ENCODE results near the gene DEFB114. TPM values are rescaled to one million over a fixed set of nuclear protein-coding genes. Genes with fewer than 3 reads are reported as not detected.

Gene DEFB114
- total and polyA plus RNA-seq, 4 donors = not detected

- WGBS, 2 donors = 83 to 86% methylated on average over 4 of the region's 4 CpGs
- Histone ChIP-seq H3K9me3 (ENCODE audit: control insufficient read depth, low read length) (no peaks in the 10 kb centered on the region), H3K27me3 (ENCODE audit: control insufficient read depth in 1 of 2, insufficient read depth in 2 of 2, low read length in 1 of 2) (no peaks in the 10 kb centered on the region), H3K4me1 (ENCODE audit: control insufficient read depth in 1 of 2, insufficient read depth in 2 of 2, low read length in 2 of 2) (no peaks in the 10 kb centered on the region), H3K27ac (ENCODE audit: low read depth in 1 of 2, low read length in 2 of 2) (no peak overlapping the region), H3K4me3 (ENCODE audit: low read length in 2 of 2) (no peak overlapping the region), H3K36me3 (ENCODE audit: control insufficient read depth in 1 of 2, insufficient read depth in 2 of 2, low read length in 1 of 2) (no peaks in the 10 kb centered on the region)
- DNase-seq = no peak
- intact Hi-C loops (cut with DNase I) = no loop called here
- no peak for ATAC-seq (ENCODE audit: low FRiP score)
Measured at GRCh38 chr6:49979584-49979983, 15.6 kb upstream of the DEFB114 start.

- H3K36me3 ChIP-seq (ENCODE audit: control insufficient read depth in 1 of 2, insufficient read depth in 2 of 2, low read length in 1 of 2) = no peaks in the 10 kb centered on the region
- ATAC-seq (ENCODE audit: low FRiP score) = no peak
- H3K4me1 ChIP-seq (ENCODE audit: control insufficient read depth in 1 of 2, insufficient read depth in 2 of 2, low read length in 2 of 2) = no peaks in the 10 kb centered on the region
- intact Hi-C loops (cut with DNase I) = no loop called here
- no peaks in the 10 kb centered on the region for H3K9me3 ChIP-seq (ENCODE audit: control insufficient read depth, low read length)
- 48 to 50% methylated on average over 3 of the region's 3 CpGs for WGBS, 2 donors
- H3K27me3 ChIP-seq (ENCODE audit: control insufficient read depth in 1 of 2, insufficient read depth in 2 of 2, low read length in 1 of 2) = no peaks in the 10 kb centered on the region
- H3K4me3 ChIP-seq (ENCODE audit: low read length in 2 of 2) = peak overlapping the region in 1 of 2 donors; percentile 26
- DNase-seq = no peak
- no peak overlapping the region for H3K27ac ChIP-seq (ENCODE audit: low read depth in 1 of 2, low read length in 2 of 2)
Measured at GRCh38 chr6:49978332-49979226, 14.6 kb upstream of the DEFB114 start.

GRCh38 chr6:49969605-49970004 is 5.6 kb upstream of the DEFB114 start, which contains the start of gene DEFB113:
Gene DEFB113, minus strand, starts transcription at chr6:49969625. Its CDS starts 0 bp downstream, at chr6:49969625.
- Histone ChIP-seq H3K9me3 (ENCODE audit: control insufficient read depth, low read length) (no peaks in the 10 kb centered on the region), H3K36me3 (ENCODE audit: control insufficient read depth in 1 of 2, insufficient read depth in 2 of 2, low read length in 1 of 2) (no peaks in the 10 kb centered on the region), H3K27ac (ENCODE audit: low read depth in 1 of 2, low read length in 2 of 2) (no peak within 1 kb of the TSS), H3K4me1 (ENCODE audit: control insufficient read depth in 1 of 2, insufficient read depth in 2 of 2, low read length in 2 of 2) (no peaks in the 10 kb centered on the region), H3K27me3 (ENCODE audit: control insufficient read depth in 1 of 2, insufficient read depth in 2 of 2, low read length in 1 of 2) (no peaks in the 10 kb centered on the region), H3K4me3 (ENCODE audit: low read length in 2 of 2) (no peak within 1 kb of the TSS)
- intact Hi-C loops (cut with DNase I) = no loop called here
- WGBS, 2 donors = 44 to 46% methylated on average over 2 of the region's 2 CpGs
- no peak for DNase-seq
- ATAC-seq (ENCODE audit: low FRiP score) = no peak

GRCh38 chr6:49966823-49967222 is 2.9 kb upstream of the DEFB114 start:
- ATAC-seq (ENCODE audit: low FRiP score) (no peak), DNase-seq (no peak)
- H3K36me3 ChIP-seq (ENCODE audit: control insufficient read depth in 1 of 2, insufficient read depth in 2 of 2, low read length in 1 of 2) = no peaks in the 10 kb centered on the region
- H3K27ac ChIP-seq (ENCODE audit: low read depth in 1 of 2, low read length in 2 of 2) = no peak overlapping the region
- no peaks in the 10 kb centered on the region for H3K4me1 ChIP-seq (ENCODE audit: control insufficient read depth in 1 of 2, insufficient read depth in 2 of 2, low read length in 2 of 2)
- WGBS, 2 donors = 40 to 59% methylated on average over 2 of the region's 2 CpGs
- H3K27me3 ChIP-seq (ENCODE audit: control insufficient read depth in 1 of 2, insufficient read depth in 2 of 2, low read length in 1 of 2) = no peaks in the 10 kb centered on the region
- no peaks in the 10 kb centered on the region for H3K9me3 ChIP-seq (ENCODE audit: control insufficient read depth, low read length)
- H3K4me3 ChIP-seq (ENCODE audit: low read length in 2 of 2) = no peak overlapping the region
- intact Hi-C loops (cut with DNase I) = no loop called here

- Histone ChIP-seq H3K9me3 (ENCODE audit: control insufficient read depth, low read length) (no peaks in the 10 kb centered on the region), H3K4me1 (ENCODE audit: control insufficient read depth in 1 of 2, insufficient read depth in 2 of 2, low read length in 2 of 2) (no peaks in the 10 kb centered on the region), H3K4me3 (ENCODE audit: low read length in 2 of 2) (no peak overlapping the region), H3K27me3 (ENCODE audit: control insufficient read depth in 1 of 2, insufficient read depth in 2 of 2, low read length in 1 of 2) (no peaks in the 10 kb centered on the region), H3K36me3 (ENCODE audit: control insufficient read depth in 1 of 2, insufficient read depth in 2 of 2, low read length in 1 of 2) (no peaks in the 10 kb centered on the region), H3K27ac (ENCODE audit: low read depth in 1 of 2, low read length in 2 of 2) (no peak overlapping the region)
- 12 to 23% methylated on average over 2 of the region's 2 CpGs for WGBS, 2 donors
- DNase-seq (no peak), ATAC-seq (ENCODE audit: low FRiP score) (no peak)
- intact Hi-C loops (cut with DNase I) = no loop called here
Measured at GRCh38 chr6:49966334-49966733, 2.4 kb upstream of the DEFB114 start.

- Histone ChIP-seq H3K36me3 (ENCODE audit: control insufficient read depth in 1 of 2, insufficient read depth in 2 of 2, low read length in 1 of 2) (no peaks in the 10 kb centered on the region), H3K4me1 (ENCODE audit: control insufficient read depth in 1 of 2, insufficient read depth in 2 of 2, low read length in 2 of 2) (no peaks in the 10 kb centered on the region), H3K9me3 (ENCODE audit: control insufficient read depth, low read length) (no peaks in the 10 kb centered on the region), H3K27me3 (ENCODE audit: control insufficient read depth in 1 of 2, insufficient read depth in 2 of 2, low read length in 1 of 2) (no peaks in the 10 kb centered on the region), H3K4me3 (ENCODE audit: low read length in 2 of 2) (no peak overlapping the region), H3K27ac (ENCODE audit: low read depth in 1 of 2, low read length in 2 of 2) (no peak overlapping the region)
- no peak for ATAC-seq (ENCODE audit: low FRiP score)
- no peak for DNase-seq
- intact Hi-C loops (cut with DNase I) = no loop called here
- WGBS, 2 donors = 59 to 64% methylated on average over 1 of the region's 1 CpG
Measured at GRCh38 chr6:49958180-49958579, 5.8 kb downstream of the DEFB114 start.

GRCh38 chr6:49955847-49956246 is 8.1 kb downstream of the DEFB114 start:
- H3K36me3 ChIP-seq (ENCODE audit: control insufficient read depth in 1 of 2, insufficient read depth in 2 of 2, low read length in 1 of 2) = no peaks in the 10 kb centered on the region
- intact Hi-C loops (cut with DNase I) = no loop called here
- no peaks in the 10 kb centered on the region for H3K27me3 ChIP-seq (ENCODE audit: control insufficient read depth in 1 of 2, insufficient read depth in 2 of 2, low read length in 1 of 2)
- DNase-seq (no peak), ATAC-seq (ENCODE audit: low FRiP score) (no peak)
- no peaks in the 10 kb centered on the region for H3K4me1 ChIP-seq (ENCODE audit: control insufficient read depth in 1 of 2, insufficient read depth in 2 of 2, low read length in 2 of 2)
- no peak overlapping the region for H3K27ac ChIP-seq (ENCODE audit: low read depth in 1 of 2, low read length in 2 of 2)
- no peak overlapping the region for H3K4me3 ChIP-seq (ENCODE audit: low read length in 2 of 2)
- no peaks in the 10 kb centered on the region for H3K9me3 ChIP-seq (ENCODE audit: control insufficient read depth, low read length)

GRCh38 chr6:49951926-49952325 is 12.0 kb downstream of the DEFB114 start:
- WGBS, 2 donors = 49 to 56% methylated on average over 2 of the region's 2 CpGs
- intact Hi-C loops (cut with DNase I) = no loop called here

GRCh38 chr6:49950415-49950751 is 13.6 kb downstream of the DEFB114 start:
- DNase-seq (no peak), ATAC-seq (ENCODE audit: low FRiP score) (no peak)
- no peaks in the 10 kb centered on the region for H3K9me3 ChIP-seq (ENCODE audit: control insufficient read depth, low read length)
- no peak overlapping the region for H3K4me3 ChIP-seq (ENCODE audit: low read length in 2 of 2)
- H3K27ac ChIP-seq (ENCODE audit: low read depth in 1 of 2, low read length in 2 of 2) = no peak overlapping the region
- H3K36me3 ChIP-seq (ENCODE audit: control insufficient read depth in 1 of 2, insufficient read depth in 2 of 2, low read length in 1 of 2) = no peaks in the 10 kb centered on the region
- no peaks in the 10 kb centered on the region for H3K27me3 ChIP-seq (ENCODE audit: control insufficient read depth in 1 of 2, insufficient read depth in 2 of 2, low read length in 1 of 2)
- WGBS, 2 donors = 93 to 96% methylated on average over 2 of the region's 2 CpGs
- intact Hi-C loops (cut with DNase I) = no loop called here
- no peaks in the 10 kb centered on the region for H3K4me1 ChIP-seq (ENCODE audit: control insufficient read depth in 1 of 2, insufficient read depth in 2 of 2, low read length in 2 of 2)

More at GRCh38 chr6:49951926-49952325, 12.0 kb downstream of the DEFB114 start:
- Histone ChIP-seq H3K27ac (ENCODE audit: low read depth in 1 of 2, low read length in 2 of 2) (no peak overlapping the region), H3K27me3 (ENCODE audit: control insufficient read depth in 1 of 2, insufficient read depth in 2 of 2, low read length in 1 of 2) (no peaks in the 10 kb centered on the region), H3K36me3 (ENCODE audit: control insufficient read depth in 1 of 2, insufficient read depth in 2 of 2, low read length in 1 of 2) (no peaks in the 10 kb centered on the region), H3K4me3 (ENCODE audit: low read length in 2 of 2) (no peak overlapping the region), H3K4me1 (ENCODE audit: control insufficient read depth in 1 of 2, insufficient read depth in 2 of 2, low read length in 2 of 2) (no peaks in the 10 kb centered on the region), H3K9me3 (ENCODE audit: control insufficient read depth, low read length) (no peaks in the 10 kb centered on the region)
- DNase-seq (no peak), ATAC-seq (ENCODE audit: low FRiP score) (no peak)
